NCI-H1105 (cell line): ENCODE measurements around the gene GRID2.

Source experiments
- DNase-seq: peaks from one replicate; lab custom pipeline; 2025; lab: John Stamatoyannopoulos, UW

GRID2 gene

DNA sequence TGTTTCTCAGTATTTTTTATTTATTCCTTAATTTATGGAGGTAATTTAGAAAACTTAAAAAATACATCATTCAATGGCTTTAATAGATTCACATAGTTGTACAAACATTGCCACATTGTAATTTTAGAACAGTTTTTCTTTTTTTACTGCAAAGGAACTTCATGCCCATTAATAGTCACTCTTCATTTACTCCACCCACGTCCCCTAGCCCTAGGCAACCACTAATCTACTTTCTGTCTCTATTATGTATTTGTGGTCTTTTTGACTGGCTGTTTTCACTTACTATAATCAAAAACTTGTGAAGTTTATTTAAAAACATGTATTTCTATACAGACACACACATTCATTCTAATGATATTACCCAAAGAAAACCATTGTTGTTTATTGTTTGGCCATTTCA, 664.8 kb downstream of the GRID2 start:
- no peak for DNase-seq

DNA sequence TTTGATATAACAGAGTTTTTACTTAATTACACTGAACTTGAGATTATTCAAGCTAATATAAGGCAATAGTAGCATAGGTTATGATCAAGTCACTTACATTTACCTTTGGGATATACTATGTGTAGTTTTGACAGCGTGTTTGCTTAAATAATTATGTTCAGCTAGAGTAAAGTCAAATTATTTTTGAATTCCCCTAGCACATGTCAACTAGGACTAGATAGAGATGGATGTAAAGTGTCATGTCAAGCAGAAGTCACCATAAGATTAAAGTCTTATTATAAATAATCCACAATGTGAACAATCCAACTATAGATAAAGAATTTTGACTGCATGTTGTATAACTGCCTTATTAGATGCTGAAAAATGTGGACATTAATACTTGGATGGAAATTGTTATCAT, 665.2 kb downstream of the GRID2 start:
- no peak for DNase-seq

DNA sequence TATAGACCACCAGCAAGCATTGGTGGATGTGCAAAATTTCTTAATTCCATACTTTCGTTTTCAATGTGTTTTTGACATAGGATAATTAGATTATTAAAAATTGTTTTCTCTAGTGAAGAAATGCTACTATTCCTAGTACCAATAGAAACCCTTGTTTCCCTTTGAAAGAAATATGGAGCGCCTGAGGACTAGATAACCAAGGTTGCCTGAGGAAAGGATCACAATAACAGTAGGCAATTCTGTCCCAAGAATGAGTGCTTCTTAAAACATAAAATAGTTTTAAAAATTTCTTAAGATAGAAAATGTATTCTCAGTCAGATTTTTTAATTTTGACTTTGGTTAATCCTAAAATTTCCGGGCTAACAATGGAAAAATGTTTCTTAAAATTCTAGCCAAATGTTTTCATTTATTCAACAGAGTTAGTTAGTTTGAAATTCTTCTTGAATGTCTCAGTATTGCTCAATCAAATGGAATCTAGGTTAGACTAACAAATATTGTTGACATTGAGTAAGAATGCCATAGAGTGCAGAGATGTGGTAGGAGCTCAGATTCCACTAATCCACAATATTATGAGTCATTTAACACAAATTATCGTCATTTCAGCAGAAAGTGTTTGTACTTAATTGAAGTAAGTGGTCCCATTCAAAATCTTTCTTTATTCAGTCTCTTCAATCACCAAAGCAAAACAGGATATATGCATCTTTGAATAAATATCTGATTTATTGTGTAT, 666.0 kb downstream of the GRID2 start:
- no peak for DNase-seq

DNA sequence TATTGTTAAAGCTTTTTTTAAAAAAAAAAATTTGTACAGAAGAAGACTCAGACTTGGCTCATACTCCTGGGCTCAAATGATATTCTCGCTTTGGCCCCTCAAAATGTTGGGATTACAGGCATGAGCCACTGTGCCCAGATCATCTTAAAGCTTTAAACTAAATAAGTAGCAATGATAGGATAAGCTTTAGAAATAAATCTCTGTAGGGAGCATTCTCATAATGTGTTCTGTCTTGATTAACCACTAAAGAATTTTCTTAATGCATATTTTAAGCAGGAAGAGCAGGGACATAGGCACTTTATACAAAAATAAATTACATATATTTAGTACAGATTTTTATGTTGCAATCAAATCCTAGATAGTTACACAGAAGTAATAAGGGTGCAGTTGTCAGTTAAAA, 667.2 kb downstream of the GRID2 start:
- DNase-seq: no peak

DNA sequence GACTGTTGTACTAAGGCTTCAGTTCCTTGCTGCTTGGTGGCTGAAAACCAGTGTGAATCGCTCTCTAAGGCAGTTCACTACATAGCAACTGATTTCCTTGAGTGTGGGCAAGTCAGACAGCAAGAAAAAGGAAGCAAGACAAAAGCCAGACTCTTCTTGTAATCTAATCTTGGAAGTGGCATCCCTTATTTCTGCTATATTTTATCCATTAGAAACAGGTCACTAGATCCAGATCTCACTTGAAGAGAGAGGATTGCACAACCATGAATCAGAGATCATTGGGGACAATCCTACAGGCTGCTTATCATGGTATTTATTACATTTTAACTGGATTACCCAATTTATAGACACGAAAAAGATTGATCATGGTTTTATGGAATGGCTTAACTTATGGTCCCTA, 684.5 kb downstream of the GRID2 start:
- no peak for DNase-seq

DNA sequence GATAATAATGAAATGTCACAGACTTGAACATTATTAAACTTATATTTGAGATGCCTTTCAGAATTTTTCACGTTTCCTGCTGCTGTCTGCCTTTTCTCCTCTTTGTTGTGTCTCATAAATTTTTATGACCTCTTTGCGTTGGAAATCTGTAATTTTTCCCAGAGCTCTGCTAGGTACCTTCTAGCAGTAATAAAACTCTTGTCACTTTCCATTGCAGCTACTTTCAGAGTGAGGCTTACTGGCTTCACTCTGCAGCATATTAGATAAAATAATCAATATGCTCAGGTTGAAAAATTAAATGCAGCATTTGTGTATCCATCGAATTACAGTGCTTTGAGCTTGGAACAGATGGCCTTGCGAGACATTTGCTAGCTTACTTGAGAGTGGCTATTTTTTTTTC, 689.0 kb downstream of the GRID2 start:
- DNase-seq: no peak

DNA sequence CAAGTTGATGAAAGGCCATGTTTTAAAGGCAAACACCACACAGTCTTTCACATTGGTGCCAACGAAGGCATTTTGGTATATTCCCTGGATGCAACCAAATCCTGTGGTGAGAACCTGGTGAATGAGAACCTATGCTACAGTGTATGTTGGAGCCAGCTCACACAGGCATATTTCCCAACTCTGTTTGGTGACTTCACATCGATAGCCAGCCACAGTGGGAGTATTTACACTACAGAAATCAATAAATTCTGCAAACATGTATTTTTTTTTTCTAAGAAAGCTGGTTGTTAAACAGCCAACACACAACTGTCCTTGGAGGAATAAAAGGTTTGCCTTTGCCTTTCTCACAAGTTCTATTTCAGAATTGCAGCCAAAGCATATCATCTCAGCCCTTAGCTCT, 691.0 kb downstream of the GRID2 start:
- no peak for DNase-seq

DNA sequence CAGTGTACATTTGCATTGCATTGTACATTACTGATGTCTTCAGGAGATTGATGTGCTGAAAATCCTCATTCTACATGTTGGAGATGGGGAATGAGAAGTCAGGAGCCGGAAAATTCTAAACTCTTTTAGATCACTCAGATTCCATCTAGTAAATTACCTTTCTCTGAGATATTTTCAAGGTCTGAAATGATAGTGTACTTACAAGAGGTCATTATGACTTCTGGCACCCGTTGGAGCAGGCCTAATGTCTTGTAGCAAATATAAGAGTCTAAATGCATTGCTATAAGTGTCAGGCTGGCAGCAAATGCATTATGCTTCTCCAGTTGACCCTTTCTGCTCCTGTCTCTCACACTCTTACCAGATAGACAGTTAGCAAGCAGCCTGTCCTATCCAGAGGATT, 692.8 kb downstream of the GRID2 start:
- no peak for DNase-seq

DNA sequence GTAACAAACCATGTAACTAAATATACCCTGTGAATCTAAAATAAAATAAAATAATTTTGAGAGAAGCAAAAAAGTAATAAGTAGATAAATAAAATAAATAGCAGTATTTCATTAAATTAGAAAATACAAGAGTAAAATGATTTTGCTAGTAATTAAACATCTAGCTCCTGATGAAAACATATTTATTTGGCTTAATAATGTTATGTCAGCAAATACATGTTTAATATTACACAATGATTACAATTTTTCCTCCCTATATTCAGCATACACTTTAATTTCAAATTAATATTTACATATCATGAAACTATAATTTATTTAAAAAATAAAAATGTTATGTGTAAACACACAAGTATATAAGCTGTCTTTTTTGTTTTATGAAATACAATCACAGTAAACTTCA, 697.1 kb downstream of the GRID2 start:
- no peak for DNase-seq

DNA sequence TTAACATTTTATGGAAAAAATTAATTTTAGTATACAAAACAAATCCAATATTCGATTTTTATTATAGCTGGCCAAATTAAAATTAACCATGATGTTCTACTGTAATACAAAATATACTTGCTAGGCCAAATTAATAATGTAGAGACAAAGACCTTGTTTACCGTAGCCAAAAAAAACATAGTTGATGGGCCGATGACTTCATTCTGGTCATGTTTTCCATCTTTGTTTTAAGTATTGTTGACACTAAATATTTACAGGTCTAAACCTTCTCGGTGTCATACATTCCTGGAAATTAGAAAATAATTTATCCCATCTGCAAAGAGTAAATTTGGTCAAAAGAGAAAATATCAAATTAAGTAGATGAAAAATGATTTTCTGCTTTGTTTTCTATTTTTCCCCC, 698.5 kb downstream of the GRID2 start:
- no peak for DNase-seq

DNA sequence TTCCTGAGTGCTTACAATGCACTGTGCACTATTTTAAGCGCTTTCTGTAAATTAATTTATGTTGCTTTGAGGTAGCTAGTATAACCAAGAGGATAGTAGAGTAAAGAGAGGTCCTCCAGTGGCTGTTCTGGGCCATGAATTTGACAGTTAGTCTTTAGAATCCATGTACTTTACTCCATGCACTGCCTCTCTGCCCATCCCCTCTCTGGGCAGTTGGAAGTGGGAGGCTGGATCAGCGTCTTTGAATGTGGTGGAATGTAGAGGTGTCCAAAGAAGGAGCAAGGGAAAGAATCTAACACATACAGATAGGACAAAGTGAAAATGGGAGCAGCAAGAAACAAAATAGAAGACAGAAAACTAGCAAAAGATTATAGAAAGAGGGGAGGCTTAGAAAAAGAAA, 712.6 kb downstream of the GRID2 start:
- no peak for DNase-seq

DNA sequence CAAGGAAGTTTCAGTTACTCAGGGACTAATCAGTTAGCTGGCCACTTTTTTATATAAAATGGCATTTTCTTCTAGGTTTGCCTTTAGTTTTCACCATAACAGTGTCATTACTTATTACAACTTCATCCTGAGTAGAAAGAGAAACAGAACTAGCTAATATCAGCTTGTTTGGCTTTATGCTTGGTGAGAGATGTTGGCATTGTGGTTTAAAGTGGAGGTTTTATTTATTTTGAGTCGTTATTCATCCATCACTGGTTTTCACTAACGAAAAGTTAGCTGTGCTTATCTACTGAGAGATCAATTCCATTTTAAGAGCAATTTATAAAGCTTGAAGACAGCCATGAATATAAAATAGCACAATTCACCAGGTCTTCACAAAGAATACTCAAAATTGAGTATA, 714.5 kb downstream of the GRID2 start:
- DNase-seq: no peak

DNA sequence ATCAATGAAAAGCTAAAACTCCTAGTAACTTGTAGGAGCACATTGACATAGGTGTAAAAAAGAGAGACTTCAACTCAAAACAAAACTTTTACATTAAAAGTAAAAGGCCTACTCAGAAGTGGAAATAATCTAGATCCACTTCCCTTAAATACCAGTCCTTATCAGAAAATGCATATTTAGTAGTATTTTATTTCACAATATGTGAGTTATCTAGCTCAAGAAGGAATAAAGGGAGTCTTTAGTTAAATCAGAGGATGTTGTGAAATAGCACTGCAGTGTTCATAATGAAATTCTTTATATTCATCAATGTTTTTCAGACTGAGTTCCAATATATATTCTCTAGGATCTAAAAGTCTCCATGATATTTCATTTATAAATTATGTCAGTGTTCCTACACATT, 715.0 kb downstream of the GRID2 start:
- no peak for DNase-seq

DNA sequence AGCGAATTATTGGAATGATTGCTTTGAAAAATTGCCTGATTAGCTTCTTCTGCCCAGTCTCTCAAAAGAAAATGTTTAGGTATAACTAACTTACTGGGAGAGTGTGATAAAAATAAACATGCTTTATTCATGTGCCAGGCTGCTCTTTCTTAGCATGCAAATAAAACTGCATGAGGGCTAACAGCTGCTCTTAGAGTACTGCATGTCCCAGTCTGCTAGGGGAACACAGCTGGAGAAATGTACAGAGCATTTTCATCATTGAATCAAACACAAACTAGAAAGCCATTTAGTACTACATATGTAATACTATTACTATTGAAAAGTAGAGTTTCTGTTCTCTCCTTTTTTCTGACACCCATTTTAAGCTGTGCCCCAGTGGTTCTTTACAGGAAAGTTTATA, 726.0 kb downstream of the GRID2 start:
- no peak for DNase-seq

DNA sequence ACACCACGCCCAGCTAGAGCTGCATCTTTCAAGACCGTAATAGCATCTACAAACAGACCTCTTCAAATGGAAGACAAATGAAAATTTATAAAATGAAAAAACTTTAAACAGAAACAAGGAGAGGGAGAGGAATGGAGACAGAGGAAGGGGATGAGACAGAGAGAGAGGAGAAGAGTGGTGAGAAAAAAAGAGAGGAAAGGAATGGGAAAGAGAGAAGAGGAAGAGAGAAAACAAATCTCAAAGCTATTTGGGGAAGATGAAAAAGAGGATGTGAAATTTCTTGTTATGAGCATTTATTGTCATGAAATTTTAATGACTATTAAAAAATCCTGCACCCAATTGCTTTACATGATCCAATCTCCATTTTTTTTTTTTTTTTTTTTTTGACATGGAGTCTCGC, 726.9 kb downstream of the GRID2 start:
- no peak for DNase-seq

DNA sequence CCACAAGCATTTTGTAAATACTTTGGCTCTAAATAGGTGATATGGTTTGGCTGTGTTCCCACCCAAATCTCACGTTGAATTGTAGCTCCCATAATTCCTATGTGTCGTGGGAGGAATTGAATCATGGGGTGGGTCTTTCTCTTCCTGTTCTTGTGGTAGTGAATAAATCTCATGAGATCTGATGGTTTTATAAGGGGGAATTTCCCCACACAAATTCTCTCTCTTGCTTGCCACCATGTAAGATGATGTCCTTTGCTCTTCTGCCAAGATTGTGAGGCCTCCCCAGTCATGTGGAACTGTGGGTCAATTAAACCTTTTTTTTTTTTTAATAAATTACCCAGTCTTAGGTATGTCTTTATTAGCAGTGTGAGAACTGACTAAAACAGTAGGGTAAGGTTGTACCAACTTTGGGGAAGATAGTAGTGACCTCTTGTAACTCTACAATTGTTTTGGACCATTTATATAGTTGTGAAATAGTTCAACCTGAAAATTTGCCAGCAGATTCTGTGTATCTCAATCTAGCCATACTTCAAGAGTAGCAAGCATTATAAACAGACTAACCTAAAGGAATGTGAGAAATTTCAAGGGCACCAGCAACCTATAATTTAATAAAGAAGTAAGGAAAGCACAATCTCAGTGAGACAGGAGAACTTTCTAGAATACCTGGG, 727.8 kb downstream of the GRID2 start:
- DNase-seq: no peak

DNA sequence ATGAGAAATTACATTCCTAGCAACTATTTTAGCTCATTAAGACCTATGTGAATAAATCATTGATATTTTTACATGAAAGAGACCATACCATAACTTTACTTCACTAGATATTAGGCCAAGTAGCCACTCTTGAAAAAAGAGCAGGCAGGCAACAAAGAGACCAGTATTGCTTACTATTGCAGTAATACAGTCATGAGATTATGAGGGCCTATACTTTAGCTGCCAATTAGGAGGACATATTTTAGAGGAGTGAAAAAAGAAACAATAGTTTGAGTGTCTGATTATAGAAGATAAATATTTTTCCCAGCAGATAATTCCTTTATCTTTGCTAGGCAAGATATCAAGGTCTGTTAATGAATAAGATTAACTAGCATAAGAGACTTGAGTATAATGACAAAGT, 739.0 kb downstream of the GRID2 start:
- DNase-seq: no peak

DNA sequence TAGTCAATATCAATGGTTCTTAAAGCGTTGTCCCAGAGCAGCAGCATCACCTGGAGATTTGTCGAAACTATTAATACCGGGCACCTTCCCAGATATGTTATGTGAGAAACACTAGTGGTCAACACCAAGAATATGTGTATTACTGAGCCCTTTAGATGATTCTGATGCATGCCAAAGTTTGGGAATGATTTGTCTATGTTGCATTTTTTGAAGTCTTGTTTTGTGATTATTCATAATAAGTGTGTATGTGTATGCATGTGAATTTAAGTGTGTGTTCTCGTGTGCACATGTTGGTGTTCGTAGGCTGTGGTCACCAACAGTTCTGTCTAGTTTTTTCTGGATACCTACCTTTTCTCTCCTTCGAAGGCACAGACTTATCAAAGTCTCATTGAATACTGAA, 749.4 kb downstream of the GRID2 start:
- no peak for DNase-seq

DNA sequence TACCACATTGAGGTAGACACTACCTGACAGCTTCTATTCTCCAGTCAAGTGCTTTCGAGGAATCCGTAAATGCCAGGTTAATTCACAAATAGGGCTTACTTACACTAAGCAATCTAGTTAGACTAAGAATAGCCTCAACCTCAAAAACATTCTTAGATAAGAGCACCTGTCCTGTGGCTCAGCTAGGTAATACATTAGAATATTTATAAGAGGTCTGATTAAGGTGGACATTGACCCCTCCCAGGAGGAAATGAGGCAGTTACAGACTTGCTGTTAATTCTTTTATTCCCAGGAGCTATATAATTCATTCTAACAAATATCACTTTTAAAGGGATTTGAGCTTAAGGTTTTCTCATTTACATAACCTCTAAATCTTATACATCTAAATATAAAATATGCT, 758.1 kb downstream of the GRID2 start:
- no peak for DNase-seq

DNA sequence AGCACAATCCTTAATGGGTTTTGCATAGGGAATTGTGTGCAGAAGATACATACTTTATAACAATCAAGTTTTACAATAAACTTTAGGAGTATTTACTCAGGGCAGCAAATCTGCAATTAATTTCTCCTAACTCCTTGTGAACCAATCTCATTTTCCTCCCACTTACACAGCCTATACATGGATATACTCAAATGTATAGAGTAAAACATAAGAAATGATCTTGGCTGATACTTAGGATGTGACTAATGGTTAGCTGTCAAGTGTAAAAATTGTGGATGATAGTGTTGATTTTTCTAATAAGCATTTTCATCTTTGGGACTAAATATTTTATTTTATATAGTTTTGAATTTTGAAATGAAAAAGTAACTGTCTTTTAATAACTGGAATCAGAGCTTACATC, 759.6 kb downstream of the GRID2 start:
- no peak for DNase-seq

DNA sequence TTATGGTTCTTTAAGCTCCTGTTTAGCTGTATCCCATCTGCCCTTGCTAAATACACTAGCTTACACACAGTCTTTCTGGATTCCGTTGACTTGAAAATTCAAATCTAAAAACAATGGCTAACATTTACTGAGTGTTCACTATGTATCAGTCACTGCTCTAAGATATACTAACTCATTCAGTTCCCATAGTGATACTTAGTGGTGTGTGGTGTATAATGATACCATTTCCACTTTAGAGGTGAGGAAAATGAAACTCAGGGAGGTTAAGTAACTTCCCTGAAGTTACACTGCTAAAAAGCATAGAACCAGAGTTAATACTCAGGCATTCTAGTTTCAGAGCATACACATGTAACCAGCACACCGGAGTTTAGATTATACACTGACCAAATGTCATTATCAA, 762.0 kb downstream of the GRID2 start:
- DNase-seq: no peak

DNA sequence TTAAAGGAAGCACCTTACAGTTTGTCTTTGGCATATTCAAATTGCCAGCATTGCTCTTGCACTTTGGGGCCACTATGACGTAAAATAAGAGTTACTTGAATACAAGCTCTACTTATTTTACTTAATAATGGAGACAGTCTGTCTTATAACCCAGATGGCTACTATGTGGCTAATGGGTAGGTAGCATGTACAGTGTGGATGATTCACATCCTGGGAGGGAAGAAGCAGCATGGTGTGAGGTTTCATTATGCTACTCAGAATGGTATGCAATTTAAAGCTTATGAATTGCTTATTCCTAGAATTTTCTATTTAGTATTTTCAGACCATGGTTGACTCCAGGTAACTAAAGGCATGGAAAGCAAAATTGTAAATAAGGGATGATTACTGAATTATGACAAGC, 763.0 kb downstream of the GRID2 start:
- no peak for DNase-seq

DNA sequence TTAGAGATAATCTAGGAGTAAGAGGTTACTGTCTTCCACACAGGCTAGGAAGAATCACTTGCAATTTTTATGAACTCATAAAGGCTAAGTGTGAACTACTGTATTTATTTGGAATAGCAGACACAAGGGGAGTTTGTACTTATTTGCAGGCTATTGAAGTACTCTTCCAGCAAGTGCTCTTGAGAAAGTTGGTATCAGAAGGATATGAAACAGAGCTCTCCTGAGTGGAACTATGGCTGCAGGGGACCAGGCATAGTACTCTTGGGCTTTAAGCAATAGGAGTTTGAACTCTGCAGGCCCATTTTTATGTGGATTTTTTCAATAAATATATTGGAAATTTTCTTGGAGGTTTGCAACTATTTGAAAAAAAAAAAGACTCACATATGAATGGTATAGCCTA, 768.5 kb downstream of the GRID2 start:
- DNase-seq: no peak

DNA sequence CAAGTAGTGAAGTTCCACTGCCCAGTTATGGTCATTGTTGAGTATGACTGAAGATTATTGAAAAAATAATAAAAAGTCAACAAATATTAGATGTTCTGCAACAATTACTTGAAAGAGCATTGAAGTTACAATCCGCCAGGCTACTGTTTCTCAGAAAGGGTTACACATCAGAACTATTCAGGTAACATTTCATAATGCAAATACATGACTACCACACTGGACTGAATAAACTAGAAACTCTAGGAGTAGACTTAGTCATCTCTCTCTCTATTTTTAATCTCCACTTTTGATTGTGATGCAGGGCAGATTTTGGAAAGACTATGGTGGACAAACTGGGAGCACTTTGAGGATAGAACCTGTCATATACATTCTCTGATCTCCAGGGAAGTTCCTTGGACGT, 776.5 kb downstream of the GRID2 start:
- no peak for DNase-seq
